Measurements from ENCODE around the gene MRTFB. TPM values are rescaled to one million over a fixed set of nuclear protein-coding genes. Genes with fewer than 3 reads are reported as not detected.

The MRTFB gene
- polyA plus RNA-seq, 1 experiment = 10.5 TPM

- ChIA-PET POLR2A (no interaction called here), CTCF (interaction anchor here (1.0 to 2.2 kb wide), 3 partner anchors 9 to 243 kb away, joined by 3 to 9 read pairs (median 4); no protein-coding TSS in a partner anchor)
- TF ChIP-seq, protein P1, sequence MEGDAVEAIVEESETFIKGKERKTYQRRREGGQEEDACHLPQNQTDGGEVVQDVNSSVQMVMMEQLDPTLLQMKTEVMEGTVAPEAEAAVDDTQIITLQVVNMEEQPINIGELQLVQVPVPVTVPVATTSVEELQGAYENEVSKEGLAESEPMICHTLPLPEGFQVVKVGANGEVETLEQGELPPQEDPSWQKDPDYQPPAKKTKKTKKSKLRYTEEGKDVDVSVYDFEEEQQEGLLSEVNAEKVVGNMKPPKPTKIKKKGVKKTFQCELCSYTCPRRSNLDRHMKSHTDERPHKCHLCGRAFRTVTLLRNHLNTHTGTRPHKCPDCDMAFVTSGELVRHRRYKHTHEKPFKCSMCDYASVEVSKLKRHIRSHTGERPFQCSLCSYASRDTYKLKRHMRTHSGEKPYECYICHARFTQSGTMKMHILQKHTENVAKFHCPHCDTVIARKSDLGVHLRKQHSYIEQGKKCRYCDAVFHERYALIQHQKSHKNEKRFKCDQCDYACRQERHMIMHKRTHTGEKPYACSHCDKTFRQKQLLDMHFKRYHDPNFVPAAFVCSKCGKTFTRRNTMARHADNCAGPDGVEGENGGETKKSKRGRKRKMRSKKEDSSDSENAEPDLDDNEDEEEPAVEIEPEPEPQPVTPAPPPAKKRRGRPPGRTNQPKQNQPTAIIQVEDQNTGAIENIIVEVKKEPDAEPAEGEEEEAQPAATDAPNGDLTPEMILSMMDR (IDR thresholded peaks at IDR 0.05; ENCODE audit: low read depth, low read length) = no peak
- no peak for DNase-seq (ENCODE audit: low read depth, low spot score)
- Histone ChIP-seq H3K9me3 (ENCODE audit: control insufficient read depth, insufficient read depth, low read length) (no peaks in the 10 kb centered on the region), H3K4me3 (ENCODE audit: low read depth, low read length) (no peak overlapping the region), H3K27ac (ENCODE audit: low read depth, low read length) (no peak overlapping the region), H3K27me3 (ENCODE audit: control insufficient read depth, insufficient read depth, low read length) (no peaks in the 10 kb centered on the region)
Observed at GRCh38 chr16:14109077-14109775, 38.1 kb downstream of the MRTFB start.

DNA sequence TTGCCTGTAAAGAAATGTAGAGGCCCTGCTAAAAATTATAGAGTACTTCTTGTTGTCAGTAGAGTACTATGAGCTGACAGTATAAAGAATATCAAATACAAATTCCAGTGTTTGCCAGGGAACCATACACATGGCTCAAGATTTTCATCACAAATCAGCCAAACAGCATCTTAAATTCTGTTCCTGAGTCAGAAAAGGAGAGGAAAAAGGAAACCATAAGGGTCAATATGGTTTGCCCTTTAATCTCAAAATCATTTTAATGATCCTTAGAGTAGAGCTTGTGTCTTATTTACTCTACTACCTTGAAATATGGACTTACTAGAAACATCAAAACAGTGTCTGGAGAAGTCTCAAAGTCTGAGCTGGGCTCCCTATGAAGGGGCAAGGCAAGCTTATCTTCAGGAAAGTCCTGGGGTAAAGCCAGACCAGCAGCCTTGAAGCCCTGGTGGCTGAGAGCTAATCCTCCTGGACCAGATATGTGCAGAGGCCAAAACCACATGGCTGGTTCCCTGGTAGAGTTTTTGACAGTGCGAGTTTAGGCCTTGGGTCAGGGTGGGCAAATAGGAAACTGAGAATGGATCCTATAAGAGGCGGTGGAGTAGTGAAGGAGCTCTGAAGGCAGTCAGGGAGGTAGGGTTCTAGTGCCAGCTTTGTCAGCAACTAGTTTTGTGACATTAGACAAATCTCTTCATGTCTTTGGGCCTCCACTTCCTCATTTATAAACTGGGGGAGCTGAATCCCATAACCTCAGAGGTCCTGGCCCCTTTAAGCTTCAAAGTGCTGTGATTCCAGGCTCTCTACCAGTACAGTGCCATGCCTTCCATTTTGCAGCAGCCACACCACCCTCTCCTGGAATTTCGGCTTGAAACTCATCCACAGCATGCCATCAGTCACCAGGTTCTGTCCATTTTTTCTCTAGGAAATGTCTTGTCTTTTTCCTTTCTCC is 38.9 kb downstream of the MRTFB start:
- DNase-seq (ENCODE audit: low read depth, low spot score) = no peak
- no peaks in the 10 kb centered on the region for H3K9me3 ChIP-seq (ENCODE audit: control insufficient read depth, insufficient read depth, low read length)
- POLR2A ChIA-PET = no interaction called here
- no peak overlapping the region for H3K27ac ChIP-seq (ENCODE audit: low read depth, low read length)
- no peak overlapping the region for H3K4me3 ChIP-seq (ENCODE audit: low read depth, low read length)
- TF ChIP-seq, protein P1 (IDR thresholded peaks at IDR 0.05; ENCODE audit: low read depth, low read length) = no peak
- CTCF ChIA-PET = interaction anchor here (0.9 to 2.2 kb wide), 3 partner anchors 187 to 244 kb away, joined by 4 to 9 read pairs (median 4); partner anchors contain the start of gene ERCC4
- H3K27me3 ChIP-seq (ENCODE audit: control insufficient read depth, insufficient read depth, low read length) = no peaks in the 10 kb centered on the region

DNA sequence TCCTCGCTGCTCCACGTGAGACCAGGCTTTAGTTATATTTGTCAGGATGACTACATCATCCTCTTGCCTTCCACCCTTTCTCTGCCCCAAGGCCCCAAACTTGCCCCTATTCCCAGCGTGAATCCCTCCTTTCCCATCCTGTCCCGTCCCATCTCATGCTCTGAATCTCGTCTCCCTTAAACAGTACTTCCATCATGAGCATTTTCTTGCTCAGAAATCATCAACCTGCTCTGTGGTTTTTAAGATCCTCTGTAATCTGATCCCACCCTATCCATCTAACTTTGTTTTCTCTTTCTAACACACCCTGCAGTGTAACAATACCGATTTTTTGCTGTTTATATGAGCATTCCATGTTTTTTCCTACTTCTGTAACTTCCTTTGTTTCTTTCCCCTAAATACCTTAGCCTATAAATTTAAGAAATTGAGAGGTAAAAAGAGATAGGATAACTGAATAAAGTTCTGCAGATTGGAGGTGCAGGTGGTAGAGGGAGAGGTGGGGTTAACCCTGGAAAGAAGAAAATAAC is 39.7 kb downstream of the MRTFB start:
- POLR2A ChIA-PET = no interaction called here
- Histone ChIP-seq H3K9me3 (ENCODE audit: control insufficient read depth, insufficient read depth, low read length) (no peaks in the 10 kb centered on the region), H3K27me3 (ENCODE audit: control insufficient read depth, insufficient read depth, low read length) (no peaks in the 10 kb centered on the region), H3K4me3 (ENCODE audit: low read depth, low read length) (no peak overlapping the region), H3K27ac (ENCODE audit: low read depth, low read length) (no peak overlapping the region)
- TF ChIP-seq, protein P1 (IDR thresholded peaks at IDR 0.05; ENCODE audit: low read depth, low read length) = no peak
- DNase-seq (ENCODE audit: low read depth, low spot score) = no peak
- CTCF ChIA-PET = interaction anchor here (0.9 to 1.1 kb wide), 2 partner anchors 191 to 244 kb away, joined by 4 read pairs; partner anchors contain the start of gene ERCC4

DNA sequence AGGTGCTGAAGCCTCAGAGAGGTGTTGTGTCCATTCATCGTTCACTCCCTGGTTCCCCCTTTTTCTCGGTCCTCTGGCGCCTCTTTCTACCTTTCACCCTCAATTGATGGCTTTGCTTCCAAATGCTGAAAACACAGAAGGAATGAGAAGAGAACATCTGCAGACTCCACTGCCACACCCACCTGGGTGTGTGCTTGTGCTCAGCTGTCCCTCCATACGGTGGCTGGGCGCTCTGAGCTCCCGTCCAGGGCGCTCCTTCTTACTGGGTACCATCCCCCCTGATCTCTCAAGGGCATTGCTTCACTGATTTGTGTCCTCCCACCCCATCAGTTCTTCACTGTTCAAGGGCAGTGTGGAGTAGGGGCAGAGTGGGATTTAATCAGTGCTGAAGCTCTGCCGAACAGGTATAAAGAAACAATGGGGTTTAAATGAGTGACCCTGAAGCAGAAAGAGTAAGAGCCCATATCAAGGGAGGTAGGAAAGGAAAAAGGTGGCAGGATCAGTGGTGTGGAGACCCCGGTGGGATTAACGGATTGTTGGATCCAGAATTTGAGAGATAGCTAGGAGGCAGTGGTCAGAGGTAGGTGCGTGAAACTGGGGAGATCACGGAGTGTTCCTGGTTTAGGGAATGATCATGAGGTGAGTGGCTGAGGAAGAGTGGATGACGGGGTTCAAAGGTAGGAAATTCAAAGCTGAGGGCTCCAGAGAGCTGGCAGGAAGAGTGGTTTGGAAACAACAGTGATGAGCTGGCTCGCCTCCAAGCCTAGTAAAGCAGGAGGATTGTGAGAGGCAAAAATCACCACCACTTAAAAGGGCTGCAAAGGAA is 40.8 kb downstream of the MRTFB start:
- TF ChIP-seq, protein P1 (IDR thresholded peaks at IDR 0.05; ENCODE audit: low read depth, low read length) = no peak
- ChIA-PET CTCF (no interaction called here), POLR2A (no interaction called here)
- no peak for DNase-seq (ENCODE audit: low read depth, low spot score)
- Histone ChIP-seq H3K27me3 (ENCODE audit: control insufficient read depth, insufficient read depth, low read length) (no peaks in the 10 kb centered on the region), H3K27ac (ENCODE audit: low read depth, low read length) (no peak overlapping the region), H3K9me3 (ENCODE audit: control insufficient read depth, insufficient read depth, low read length) (no peaks in the 10 kb centered on the region), H3K4me3 (ENCODE audit: low read depth, low read length) (no peak overlapping the region)

Measured in AG04450 (cell line).